HL-60 (cell line): ENCODE results near the gene IQCH.

ENCODE experiments used
- DNase-seq, 2 experiments: peaks; one replicate each; pipeline ENCODE4 v3.0.0-alpha.2; 2010 to 2020; ENCODE audit warnings: low read depth in 1 of 2, low spot score in 1 of 2
- H3K27ac ChIP-seq: fragments of 250-450 bp; sonication (Bioruptor Pico); replicated peaks from 2 replicates; pipeline ENCODE4 v1.5.1; 2020; ENCODE audit warnings: mild to moderate bottlenecking, moderate library complexity
- H3K27me3 ChIP-seq: fragments of 250-450 bp; sonication (Bioruptor Pico); 2 replicates; pipeline ENCODE4 v1.5.1; 2021; ENCODE audit warnings: mild to moderate bottlenecking, moderate library complexity; ENCODE audit not compliant: insufficient read depth, poor library complexity, severe bottlenecking
- H3K4me3 ChIP-seq: replicated peaks from 2 replicates; pipeline ENCODE4 v1.5.1; 2011; ENCODE audit warnings: mild to moderate bottlenecking, control low read depth, low read length; ENCODE audit not compliant: insufficient read depth
- GABPA ChIP-seq: IDR thresholded peaks from 2 replicates; pipeline ENCODE4 v1.6.1; 2012; ENCODE audit warnings: low read depth
- POLR2AphosphoS5 ChIP-seq: IDR thresholded peaks from 2 replicates; pipeline ENCODE4 v1.6.1; 2012; ENCODE audit warnings: low read depth
- SPI1 ChIP-seq: IDR thresholded peaks from 2 replicates; pipeline ENCODE4 v1.6.1; 2012; ENCODE audit warnings: low read depth, mild to moderate bottlenecking, borderline replicate concordance
- TF ChIP-seq, protein P1 (sequence below): IDR thresholded peaks from 2 replicates; pipeline ENCODE4 v1.6.1; 2012; ENCODE audit warnings: low read depth; ENCODE audit not compliant: insufficient replicate concordance
- TF ChIP-seq, protein P2 (sequence below): IDR thresholded peaks from one replicate; pipeline ENCODE4 v1.5.1; 2011; ENCODE audit warnings: low read length, control low read depth, inconsistent platforms; ENCODE audit not compliant: insufficient read depth

Gene IQCH

DNA sequence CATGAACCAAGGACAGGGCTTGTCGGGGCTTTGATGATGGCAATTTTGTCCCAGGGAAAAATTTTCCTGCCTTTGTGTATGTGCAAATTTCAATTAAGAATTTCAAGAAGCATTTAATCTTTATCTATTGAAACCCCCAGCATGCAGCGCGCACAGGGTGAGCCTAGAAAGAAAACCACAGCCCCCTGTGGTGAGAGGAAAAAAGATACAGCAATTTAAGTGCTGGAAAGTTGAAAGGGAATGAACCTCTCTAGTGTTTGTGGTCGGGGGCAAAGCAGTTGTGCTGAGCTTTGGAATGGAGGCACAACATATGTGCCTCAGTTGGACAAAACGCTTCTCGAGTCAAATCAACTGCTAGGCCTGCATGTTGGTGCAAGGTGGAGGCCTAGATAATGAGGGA lies 154.6 kb downstream of the IQCH start:
- no peak overlapping the region for H3K4me3 ChIP-seq
- no peak for TF ChIP-seq POLR2AphosphoS5
- DNase-seq, result no peak
- H3K27ac ChIP-seq, result no peak overlapping the region
- no peaks in the 10 kb centered on the region for H3K27me3 ChIP-seq

DNA sequence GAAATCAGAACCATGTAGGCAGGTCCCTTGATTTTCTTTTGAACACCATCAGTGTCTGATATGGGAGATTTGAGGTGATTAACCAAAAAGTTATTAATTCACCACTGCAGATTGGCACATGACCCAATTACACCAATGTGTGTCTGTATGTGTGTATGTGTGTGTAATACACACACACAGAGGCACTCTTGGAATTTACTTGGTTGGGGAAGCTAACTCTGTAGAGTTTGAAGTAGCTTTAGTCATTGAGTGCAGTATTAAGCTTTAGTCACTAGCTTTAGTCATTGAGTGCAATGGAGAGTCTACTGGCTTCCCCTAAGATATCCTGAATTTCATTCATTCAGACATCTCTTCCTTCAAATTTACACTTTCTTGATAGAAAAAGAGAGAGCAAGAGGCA lies 156.9 kb downstream of the IQCH start:
- no peak for TF ChIP-seq SPI1
- TF ChIP-seq, protein P1, sequence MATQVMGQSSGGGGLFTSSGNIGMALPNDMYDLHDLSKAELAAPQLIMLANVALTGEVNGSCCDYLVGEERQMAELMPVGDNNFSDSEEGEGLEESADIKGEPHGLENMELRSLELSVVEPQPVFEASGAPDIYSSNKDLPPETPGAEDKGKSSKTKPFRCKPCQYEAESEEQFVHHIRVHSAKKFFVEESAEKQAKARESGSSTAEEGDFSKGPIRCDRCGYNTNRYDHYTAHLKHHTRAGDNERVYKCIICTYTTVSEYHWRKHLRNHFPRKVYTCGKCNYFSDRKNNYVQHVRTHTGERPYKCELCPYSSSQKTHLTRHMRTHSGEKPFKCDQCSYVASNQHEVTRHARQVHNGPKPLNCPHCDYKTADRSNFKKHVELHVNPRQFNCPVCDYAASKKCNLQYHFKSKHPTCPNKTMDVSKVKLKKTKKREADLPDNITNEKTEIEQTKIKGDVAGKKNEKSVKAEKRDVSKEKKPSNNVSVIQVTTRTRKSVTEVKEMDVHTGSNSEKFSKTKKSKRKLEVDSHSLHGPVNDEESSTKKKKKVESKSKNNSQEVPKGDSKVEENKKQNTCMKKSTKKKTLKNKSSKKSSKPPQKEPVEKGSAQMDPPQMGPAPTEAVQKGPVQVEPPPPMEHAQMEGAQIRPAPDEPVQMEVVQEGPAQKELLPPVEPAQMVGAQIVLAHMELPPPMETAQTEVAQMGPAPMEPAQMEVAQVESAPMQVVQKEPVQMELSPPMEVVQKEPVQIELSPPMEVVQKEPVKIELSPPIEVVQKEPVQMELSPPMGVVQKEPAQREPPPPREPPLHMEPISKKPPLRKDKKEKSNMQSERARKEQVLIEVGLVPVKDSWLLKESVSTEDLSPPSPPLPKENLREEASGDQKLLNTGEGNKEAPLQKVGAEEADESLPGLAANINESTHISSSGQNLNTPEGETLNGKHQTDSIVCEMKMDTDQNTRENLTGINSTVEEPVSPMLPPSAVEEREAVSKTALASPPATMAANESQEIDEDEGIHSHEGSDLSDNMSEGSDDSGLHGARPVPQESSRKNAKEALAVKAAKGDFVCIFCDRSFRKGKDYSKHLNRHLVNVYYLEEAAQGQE, result no peak
- TF ChIP-seq POLR2AphosphoS5, result no peak
- no peak for TF ChIP-seq GABPA
- TF ChIP-seq, protein P2, sequence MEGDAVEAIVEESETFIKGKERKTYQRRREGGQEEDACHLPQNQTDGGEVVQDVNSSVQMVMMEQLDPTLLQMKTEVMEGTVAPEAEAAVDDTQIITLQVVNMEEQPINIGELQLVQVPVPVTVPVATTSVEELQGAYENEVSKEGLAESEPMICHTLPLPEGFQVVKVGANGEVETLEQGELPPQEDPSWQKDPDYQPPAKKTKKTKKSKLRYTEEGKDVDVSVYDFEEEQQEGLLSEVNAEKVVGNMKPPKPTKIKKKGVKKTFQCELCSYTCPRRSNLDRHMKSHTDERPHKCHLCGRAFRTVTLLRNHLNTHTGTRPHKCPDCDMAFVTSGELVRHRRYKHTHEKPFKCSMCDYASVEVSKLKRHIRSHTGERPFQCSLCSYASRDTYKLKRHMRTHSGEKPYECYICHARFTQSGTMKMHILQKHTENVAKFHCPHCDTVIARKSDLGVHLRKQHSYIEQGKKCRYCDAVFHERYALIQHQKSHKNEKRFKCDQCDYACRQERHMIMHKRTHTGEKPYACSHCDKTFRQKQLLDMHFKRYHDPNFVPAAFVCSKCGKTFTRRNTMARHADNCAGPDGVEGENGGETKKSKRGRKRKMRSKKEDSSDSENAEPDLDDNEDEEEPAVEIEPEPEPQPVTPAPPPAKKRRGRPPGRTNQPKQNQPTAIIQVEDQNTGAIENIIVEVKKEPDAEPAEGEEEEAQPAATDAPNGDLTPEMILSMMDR, result no peak
- DNase-seq, result no peak
- Histone ChIP-seq H3K27me3 (no peaks in the 10 kb centered on the region), H3K27ac (no peak overlapping the region), H3K4me3 (no peak overlapping the region)

DNA sequence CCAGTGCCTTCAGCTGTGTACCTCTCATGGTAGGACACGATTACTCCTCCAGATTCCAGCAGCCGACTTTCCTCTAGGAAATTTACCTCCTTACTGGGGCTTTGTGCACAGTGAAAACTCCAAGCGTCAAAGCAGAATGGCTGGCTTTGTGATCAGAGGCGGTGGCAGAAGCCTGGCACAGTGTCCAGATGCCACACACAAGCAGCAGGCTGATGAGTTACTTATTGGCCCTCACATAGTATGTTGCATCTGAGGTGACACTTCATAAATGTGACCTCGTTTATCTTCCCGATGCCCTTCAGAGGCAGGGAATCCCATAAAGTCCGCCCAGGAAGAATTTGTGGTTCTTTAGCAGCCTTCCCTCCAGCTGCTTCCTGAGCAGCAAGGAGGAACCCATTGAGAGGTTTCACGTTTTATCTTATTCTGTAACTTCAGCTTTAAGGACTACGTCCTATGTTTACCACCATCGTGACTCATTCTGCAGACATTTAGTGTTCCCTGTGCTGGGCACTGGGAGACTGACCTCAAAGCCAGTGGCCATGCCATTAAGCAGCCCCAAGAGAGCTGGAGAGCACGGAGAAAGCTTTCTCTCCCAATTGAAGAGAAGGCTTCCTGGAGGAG lies 159.3 kb downstream of the IQCH start:
- TF ChIP-seq GABPA (no peak), POLR2AphosphoS5 (no peak)
- H3K27me3 ChIP-seq, result no peaks in the 10 kb centered on the region
- no peak for DNase-seq
- H3K27ac ChIP-seq, result no peak overlapping the region
- H3K4me3 ChIP-seq, result no peak overlapping the region

DNA sequence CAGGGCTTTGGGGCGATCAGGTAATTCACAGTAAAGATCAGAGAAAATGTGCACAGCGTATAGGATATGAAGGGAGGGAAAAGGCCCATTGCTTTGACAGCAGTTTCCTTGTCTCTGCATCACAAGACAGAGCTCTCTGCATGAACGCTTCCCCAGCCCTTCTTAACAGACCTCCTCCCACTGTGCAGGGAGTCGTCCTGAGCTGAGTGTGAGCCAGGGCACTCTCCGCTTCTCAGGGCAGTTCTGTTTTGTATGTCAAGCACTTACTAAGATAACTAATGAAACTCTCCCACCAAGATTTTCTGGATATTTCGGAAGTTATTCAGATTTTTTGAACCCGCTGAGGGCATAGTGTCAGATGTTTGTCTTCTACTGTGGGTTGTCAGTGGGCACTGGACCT lies 160.6 kb downstream of the IQCH start:
- no peak overlapping the region for H3K4me3 ChIP-seq
- DNase-seq, result no peak
- TF ChIP-seq, protein P1, result no peak
- no peak overlapping the region for H3K27ac ChIP-seq
- H3K27me3 ChIP-seq, result no peaks in the 10 kb centered on the region

DNA sequence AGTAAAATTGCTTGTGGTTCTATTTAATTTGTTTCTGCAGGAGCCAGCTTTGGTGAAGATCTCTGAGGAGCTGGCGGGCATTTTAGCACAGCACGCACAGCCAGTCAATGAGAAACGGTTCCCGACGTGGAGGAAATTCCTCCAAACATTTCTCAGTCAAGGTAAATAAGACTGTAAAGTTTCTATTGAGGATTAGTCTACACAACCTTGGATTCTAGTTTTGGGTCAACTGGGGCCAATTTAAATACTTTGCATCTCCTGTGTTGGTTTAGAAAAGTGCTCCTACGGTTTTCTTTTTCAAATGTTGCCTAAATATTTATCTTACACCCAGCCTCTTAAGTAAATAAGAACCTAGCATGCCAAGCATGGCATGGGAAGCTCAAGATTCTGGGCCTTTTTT lies 162.3 kb downstream of the IQCH start:
- H3K27me3 ChIP-seq, result no peaks in the 10 kb centered on the region
- H3K4me3 ChIP-seq, result no peak overlapping the region
- TF ChIP-seq SPI1 (no peak), POLR2AphosphoS5 (no peak), GABPA (no peak)
- TF ChIP-seq, protein P2, result no peak
- TF ChIP-seq, protein P1, result no peak
- H3K27ac ChIP-seq, result no peak overlapping the region
- DNase-seq, result no peak
